ENCODE measurements around the gene RILPL1. TPM values are rescaled to one million over a fixed set of nuclear protein-coding genes. Genes with fewer than 3 reads are reported as not detected.

RILPL1 gene
- total and polyA plus RNA-seq, 3 experiments from 2014 or later, result 0.55 to 4.6 (median 2.7) TPM

- Histone ChIP-seq H3K4me1 (ENCODE audit: insufficient read depth, low read length) (peaks cover 15% of the 10 kb centered on the region), H3K9me3 (ENCODE audit: low read length) (no peaks in the 10 kb centered on the region), H3K27ac (ENCODE audit: low read depth, low read length) (no peak overlapping the region), H3K27me3 (ENCODE audit: insufficient read depth, low read length, poor library complexity, severe bottlenecking) (no peaks in the 10 kb centered on the region), H3K36me3 (ENCODE audit: insufficient read depth, low read length) (no peaks in the 10 kb centered on the region), H3K4me3 (ENCODE audit: low read length) (no peak overlapping the region)
- Mint-ChIP-seq H3K4me3 (no peak overlapping the region), H3K27ac (no peak overlapping the region), H3K9me3 (no peaks in the 10 kb centered on the region), H3K36me3 (peaks cover 0 to 8% (median 5%) of the 10 kb centered on the region in 3 donors), H3K27me3 (no peaks in the 10 kb centered on the region), H3K4me1 (peaks cover 8 to 21% (median 20%) of the 10 kb centered on the region in 3 donors)
- no peak for DNase-seq
- ChIA-PET CTCF (no interaction called here), POLR2A (no interaction called here)
Observed at GRCh38 chr12:123528858-123529257, 4.7 kb downstream of the RILPL1 start.

GRCh38 chr12:123526542-123527080 lies 6.9 kb downstream of the RILPL1 start:
- ChIA-PET CTCF (no interaction called here), POLR2A (no interaction called here)
- H3K27ac ChIP-seq (ENCODE audit: low read depth, low read length), result no peak overlapping the region
- no peaks in the 10 kb centered on the region for H3K9me3 ChIP-seq (ENCODE audit: low read length)
- Mint-ChIP-seq H3K4me3 (no peak overlapping the region), H3K27ac (no peak overlapping the region), H3K27me3 (no peaks in the 10 kb centered on the region), H3K36me3 (peaks cover 0 to 11% (median 11%) of the 10 kb centered on the region in 3 donors), H3K9me3 (no peaks in the 10 kb centered on the region), H3K4me1 (peaks cover 0 to 5% (median 4%) of the 10 kb centered on the region in 3 donors)
- DNase-seq, result no peak
- H3K4me1 ChIP-seq (ENCODE audit: insufficient read depth, low read length), result peaks cover under 1% of the 10 kb centered on the region
- H3K4me3 ChIP-seq (ENCODE audit: low read length), result no peak overlapping the region
- H3K27me3 ChIP-seq (ENCODE audit: insufficient read depth, low read length, poor library complexity, severe bottlenecking), result no peaks in the 10 kb centered on the region
- no peaks in the 10 kb centered on the region for H3K36me3 ChIP-seq (ENCODE audit: insufficient read depth, low read length)

- peaks cover 0 to 4% (median 0%) of the 10 kb centered on the region in 3 donors for H3K4me1 Mint-ChIP-seq
- peaks cover 0 to 24% (median 11%) of the 10 kb centered on the region in 3 donors for H3K36me3 Mint-ChIP-seq
- DNase-seq, result no peak
- ChIA-PET CTCF (no interaction called here), POLR2A (no interaction called here)
- Histone ChIP-seq H3K36me3 (ENCODE audit: insufficient read depth, low read length) (no peaks in the 10 kb centered on the region), H3K4me1 (ENCODE audit: insufficient read depth, low read length) (no peaks in the 10 kb centered on the region), H3K27me3 (ENCODE audit: insufficient read depth, low read length, poor library complexity, severe bottlenecking) (no peaks in the 10 kb centered on the region), H3K4me3 (ENCODE audit: low read length) (no peak overlapping the region), H3K27ac (ENCODE audit: low read depth, low read length) (no peak overlapping the region), H3K9me3 (ENCODE audit: low read length) (no peaks in the 10 kb centered on the region)
- no peaks in the 10 kb centered on the region for H3K27me3 Mint-ChIP-seq
- H3K9me3 Mint-ChIP-seq, result no peaks in the 10 kb centered on the region
- no peak overlapping the region for H3K4me3 Mint-ChIP-seq
- H3K27ac Mint-ChIP-seq, result no peak overlapping the region
Observed at GRCh38 chr12:123524378-123524777, 9.1 kb downstream of the RILPL1 start.

- H3K36me3 Mint-ChIP-seq, result peaks cover 0 to 28% (median 12%) of the 10 kb centered on the region in 3 donors
- H3K36me3 ChIP-seq (ENCODE audit: insufficient read depth, low read length), result no peaks in the 10 kb centered on the region
- CTCF ChIA-PET, result no interaction called here
- no peak overlapping the region for H3K27ac Mint-ChIP-seq
- H3K27me3 Mint-ChIP-seq, result no peaks in the 10 kb centered on the region
- DNase-seq, result no peak
- no peak overlapping the region for H3K4me3 ChIP-seq (ENCODE audit: low read length)
- no peaks in the 10 kb centered on the region for H3K9me3 Mint-ChIP-seq
- H3K27ac ChIP-seq (ENCODE audit: low read depth, low read length), result no peak overlapping the region
- H3K4me1 Mint-ChIP-seq, result peaks cover 0 to 4% (median 0%) of the 10 kb centered on the region in 3 donors
- H3K4me1 ChIP-seq (ENCODE audit: insufficient read depth, low read length), result no peaks in the 10 kb centered on the region
- H3K9me3 ChIP-seq (ENCODE audit: low read length), result no peaks in the 10 kb centered on the region
- POLR2A ChIA-PET, result no interaction called here
- no peak overlapping the region for H3K4me3 Mint-ChIP-seq
- no peaks in the 10 kb centered on the region for H3K27me3 ChIP-seq (ENCODE audit: insufficient read depth, low read length, poor library complexity, severe bottlenecking)
Observed at GRCh38 chr12:123523518-123523917, 10.0 kb downstream of the RILPL1 start.

GRCh38 chr12:123522164-123522563 lies 11.4 kb downstream of the RILPL1 start:
- no peaks in the 10 kb centered on the region for H3K9me3 ChIP-seq (ENCODE audit: low read length)
- no peak overlapping the region for H3K27ac Mint-ChIP-seq

GRCh38 chr12:123520567-123521474 lies 12.7 kb downstream of the RILPL1 start:
- ChIA-PET POLR2A (no interaction called here), CTCF (no interaction called here)
- no peak overlapping the region for H3K27ac Mint-ChIP-seq
- no peak for DNase-seq
- peaks cover 0 to 4% (median 0%) of the 10 kb centered on the region in 3 donors for H3K4me1 Mint-ChIP-seq
- Histone ChIP-seq H3K36me3 (ENCODE audit: insufficient read depth, low read length) (no peaks in the 10 kb centered on the region), H3K27me3 (ENCODE audit: insufficient read depth, low read length, poor library complexity, severe bottlenecking) (no peaks in the 10 kb centered on the region), H3K27ac (ENCODE audit: low read depth, low read length) (no peak overlapping the region), H3K4me3 (ENCODE audit: low read length) (no peak overlapping the region), H3K9me3 (ENCODE audit: low read length) (no peaks in the 10 kb centered on the region), H3K4me1 (ENCODE audit: insufficient read depth, low read length) (no peaks in the 10 kb centered on the region)
- H3K9me3 Mint-ChIP-seq, result no peaks in the 10 kb centered on the region
- H3K4me3 Mint-ChIP-seq, result no peak overlapping the region
- no peaks in the 10 kb centered on the region for H3K27me3 Mint-ChIP-seq
- peaks cover 0 to 40% (median 16%) of the 10 kb centered on the region in 3 donors for H3K36me3 Mint-ChIP-seq

More at GRCh38 chr12:123522164-123522563, 11.4 kb downstream of the RILPL1 start:
- POLR2A ChIA-PET, result no interaction called here
- CTCF ChIA-PET, result no interaction called here
- Mint-ChIP-seq H3K9me3 (no peaks in the 10 kb centered on the region), H3K4me1 (peaks cover 0 to 4% (median 0%) of the 10 kb centered on the region in 3 donors), H3K36me3 (peaks cover 0 to 36% (median 15%) of the 10 kb centered on the region in 3 donors), H3K4me3 (no peak overlapping the region), H3K27me3 (no peaks in the 10 kb centered on the region)
- H3K36me3 ChIP-seq (ENCODE audit: insufficient read depth, low read length), result no peaks in the 10 kb centered on the region
- DNase-seq, result no peak
- H3K27ac ChIP-seq (ENCODE audit: low read depth, low read length), result no peak overlapping the region
- no peak overlapping the region for H3K4me3 ChIP-seq (ENCODE audit: low read length)
- H3K27me3 ChIP-seq (ENCODE audit: insufficient read depth, low read length, poor library complexity, severe bottlenecking), result no peaks in the 10 kb centered on the region
- H3K4me1 ChIP-seq (ENCODE audit: insufficient read depth, low read length), result no peaks in the 10 kb centered on the region

- peaks cover 0 to 38% (median 13%) of the 10 kb centered on the region in 3 donors for H3K36me3 Mint-ChIP-seq
- CTCF ChIA-PET, result no interaction called here
- POLR2A ChIA-PET, result no interaction called here
- no peak for DNase-seq
- no peaks in the 10 kb centered on the region for H3K9me3 Mint-ChIP-seq
- Histone ChIP-seq H3K4me1 (ENCODE audit: insufficient read depth, low read length) (no peaks in the 10 kb centered on the region), H3K36me3 (ENCODE audit: insufficient read depth, low read length) (no peaks in the 10 kb centered on the region), H3K27ac (ENCODE audit: low read depth, low read length) (no peak overlapping the region), H3K9me3 (ENCODE audit: low read length) (no peaks in the 10 kb centered on the region), H3K27me3 (ENCODE audit: insufficient read depth, low read length, poor library complexity, severe bottlenecking) (no peaks in the 10 kb centered on the region), H3K4me3 (ENCODE audit: low read length) (no peak overlapping the region)
- H3K27ac Mint-ChIP-seq, result no peak overlapping the region
- H3K4me1 Mint-ChIP-seq, result peaks cover 0 to under 1% (median 0%) of the 10 kb centered on the region in 3 donors
- H3K27me3 Mint-ChIP-seq, result no peaks in the 10 kb centered on the region
- no peak overlapping the region for H3K4me3 Mint-ChIP-seq
Observed at GRCh38 chr12:123519141-123520001, 14.1 kb downstream of the RILPL1 start.

Data from CD8-positive, alpha-beta memory T cell (primary cell).